Right lobe of liver (tissue), 6 donors: ENCODE results near the gene CHD8. TPM values are rescaled to one million over a fixed set of nuclear protein-coding genes. Genes with fewer than 3 reads are reported as not detected.

Experiments
- ATAC-seq, 4 donors: fragments of 200-7000 bp; cut with Tn5 transposase; one replicate each; pipeline ENCODE4 v1.9.1; 2020; ENCODE audit warnings: mild to moderate bottlenecking in 4 of 4, moderate library complexity in 4 of 4
- DNase-seq, 3 donors: peaks; one replicate each; pipeline ENCODE4 v3.0.0-alpha.2; 2020
- H3K27ac ChIP-seq, 3 donors: fragments of 200-600 bp; one replicate each; pipeline ENCODE4 v1.8.0; 2022
- H3K27me3 ChIP-seq, 2 donors: fragments of 200-600 bp; one replicate each; pipeline ENCODE4 v1.8.0; 2022
- H3K36me3 ChIP-seq, 4 donors: fragments of 200-600 bp; sonication (generic) in 1 of 4; one replicate each; pipeline versions ENCODE4 v1.5.1 to v1.8.0; 2017 to 2022; ENCODE audit warnings: control low read depth in 1 of 4
- H3K4me1 ChIP-seq, 4 donors: fragments of 200-600 bp; sonication (generic) in 1 of 4; one replicate each; pipeline versions ENCODE4 v1.5.1 to v1.8.0; 2017 to 2022; ENCODE audit warnings: control low read depth in 1 of 4
- H3K4me3 ChIP-seq, 3 donors: fragments of 200-600 bp; one replicate each; pipeline ENCODE4 v1.8.0; 2022
- H3K9me3 ChIP-seq, 4 donors: fragments of 200-600 bp; sonication (generic) in 1 of 4; one replicate each; pipeline versions ENCODE4 v1.5.1 to v1.8.0; 2017 to 2022; ENCODE audit warnings: control low read depth in 1 of 4
- CTCF ChIP-seq, 4 donors: fragments of 200-600 bp in 3 of 4; fragments of 450-650 bp in 1 of 4; IDR thresholded peaks; one replicate each; pipeline versions ENCODE4 v1.5.1 to v1.8.0; 2016 to 2022; ENCODE audit warnings: antibody characterized with exemption in 4 of 4, mild to moderate bottlenecking in 2 of 4
- POLR2A ChIP-seq: fragments of 450-650 bp; IDR thresholded peaks from one replicate; pipeline ENCODE4 v1.6.1; 2017; ENCODE audit warnings: antibody characterized with exemption, mild to moderate bottlenecking
- WGBS: methylation state at CpG from one replicate; pipeline ENCODE4 v1.1.6; 2018; ENCODE audit warnings: low coverage, low lambda C conversion rate; ENCODE audit not compliant: insufficient coverage; ENCODE audit errors: missing lambda C conversion rate; 5-methylcytosine and 5-hydroxymethylcytosine counted together
- intact Hi-C, 2 donors: fragments of 100-400 bp; cut with DNase I; formaldehyde crosslinking; loops; one replicate each; pipeline versions ENCODE4 v1.11.2 to v1.14.1; 2022
- total RNA-seq, 6 experiments: library from RNA; depleted of rRNA in 2 of 6; stranded (reverse); fragments of >200 nt in 2 of 6; fragmentation: NEBNext Ultra II Directional in 3 of 6; extraction: Animal tissue kit (Norgen Biotek cat#: 25700) in 3 of 6; gene quantifications; one replicate each; pipeline versions ENCODE4 v1.1.0 to v1.2.4, GENCODE V29; 2016 to 2023
- donor health status: DM: no; HTN: yes; CAD: no.
- donor health status: DM: no; HTN: no; CAD: no.
- donor health status: DM: no; HTN: no; CAD: no.
- donor health status: DM: no; HTN: yes; CAD: no.
- donor health status: DM: no; HTN: yes; CAD: no.

Gene CHD8
- total RNA-seq, 6 experiments from 2014 or later: 20.5 to 28.3 (median 24.8) TPM

GRCh38 chr14:21383848-21384493, 72.0 kb downstream of the CHD8 start, which contains the start of gene SUPT16H:
TSS of gene SUPT16H (minus strand) at chr14:21384019. CDS start at chr14:21383927, 92 bp downstream.
- H3K4me3 ChIP-seq: peak within 1 kb of the TSS; percentile 67 to 93 (median 79)
- H3K27ac ChIP-seq: peak within 1 kb of the TSS; percentile 65 to 84 (median 72)
- TF ChIP-seq CTCF (IDR thresholded peaks at IDR 0.05) (no peak), POLR2A (peak; percentile 29)
- H3K27me3 ChIP-seq: no peaks in the 10 kb centered on the region
- ATAC-seq (peak; percentile 98 to 99 (median 98)), DNase-seq (peak; percentile 96 to 97 (median 97))
- peaks cover 0 to 16% (median 4%) of the 10 kb centered on the region in 4 donors for H3K4me1 ChIP-seq
- intact Hi-C loops: no loop called here
- H3K36me3 ChIP-seq: peaks cover 0 to 13% (median 2%) of the 10 kb centered on the region in 4 donors
- H3K9me3 ChIP-seq: no peaks in the 10 kb centered on the region
- under 1% methylated on average over 51 of the region's 54 CpGs for WGBS

- intact Hi-C loops: no loop called here
- WGBS: under 1% methylated on average over 36 of the region's 39 CpGs
Measured at GRCh38 chr14:21382886-21383847, 72.8 kb downstream of the CHD8 start.

GRCh38 chr14:21382095-21382494, 73.8 kb downstream of the CHD8 start:
- TF ChIP-seq CTCF (IDR thresholded peaks at IDR 0.05) (no peak), POLR2A (no peak)
- no peak overlapping the region for H3K4me3 ChIP-seq
- no peak overlapping the region for H3K27ac ChIP-seq
- intact Hi-C loops: no loop called here
- H3K36me3 ChIP-seq: no peaks in the 10 kb centered on the region
- H3K27me3 ChIP-seq: no peaks in the 10 kb centered on the region
- no peaks in the 10 kb centered on the region for H3K9me3 ChIP-seq
- DNase-seq (no peak), ATAC-seq (no peak)
- H3K4me1 ChIP-seq: peaks cover 0 to 16% (median 4%) of the 10 kb centered on the region in 4 donors

More at GRCh38 chr14:21382886-21383847, 72.8 kb downstream of the CHD8 start:
- TF ChIP-seq POLR2A: no peak
- TF ChIP-seq CTCF (IDR thresholded peaks at IDR 0.05): no peak
- no peaks in the 10 kb centered on the region for H3K27me3 ChIP-seq
- peak overlapping the region; percentile 65 to 84 (median 72) for H3K27ac ChIP-seq
- DNase-seq (peak in 2 of 3 donors; percentile 42 to 62), ATAC-seq (peak; percentile 47 to 55 (median 50))
- H3K9me3 ChIP-seq: no peaks in the 10 kb centered on the region
- H3K4me1 ChIP-seq: peaks cover 0 to 16% (median 4%) of the 10 kb centered on the region in 4 donors
- H3K36me3 ChIP-seq: peaks cover 0 to 5% (median 0%) of the 10 kb centered on the region in 4 donors
- H3K4me3 ChIP-seq: peak overlapping the region; percentile 67 to 93 (median 79)

- H3K4me3 ChIP-seq: no peak overlapping the region
- H3K9me3 ChIP-seq: no peaks in the 10 kb centered on the region
- TF ChIP-seq POLR2A (no peak), CTCF (IDR thresholded peaks at IDR 0.05) (no peak)
- H3K27me3 ChIP-seq: no peaks in the 10 kb centered on the region
- 89% methylated on average over 6 of the region's 6 CpGs for WGBS
- ATAC-seq: no peak
- intact Hi-C loops: no loop called here
- no peak overlapping the region for H3K27ac ChIP-seq
- H3K4me1 ChIP-seq: peaks cover 0 to 11% (median 4%) of the 10 kb centered on the region in 4 donors
- peaks cover 0 to 4% (median 0%) of the 10 kb centered on the region in 4 donors for H3K36me3 ChIP-seq
- no peak for DNase-seq
Measured at GRCh38 chr14:21379338-21379737, 76.6 kb downstream of the CHD8 start.
